Muscle layer of colon (tissue), 2 donors: ENCODE results near the gene GPC5.

Experiments used
- H3K27ac ChIP-seq: one replicate; pipeline ENCODE4 v1.7.0; 2013; ENCODE audit warnings: low read depth, mild to moderate bottlenecking, low read length, moderate library complexity
- H3K27me3 ChIP-seq, 2 donors: one replicate each; pipeline ENCODE4 v1.7.0; 2013; ENCODE audit warnings: low read length in 2 of 2, mild to moderate bottlenecking in 2 of 2; ENCODE audit not compliant: insufficient read depth in 2 of 2, control insufficient read depth in 1 of 2
- H3K36me3 ChIP-seq: one replicate; pipeline ENCODE4 v1.7.0; 2013; ENCODE audit warnings: mild to moderate bottlenecking, low read length; ENCODE audit not compliant: insufficient read depth
- H3K4me1 ChIP-seq: one replicate; pipeline ENCODE4 v1.7.0; 2013; ENCODE audit warnings: mild to moderate bottlenecking, low read length; ENCODE audit not compliant: insufficient read depth
- H3K4me3 ChIP-seq, 2 donors: one replicate each; pipeline ENCODE4 v1.7.0; 2013; ENCODE audit warnings: low read length in 2 of 2, low read depth in 1 of 2, mild to moderate bottlenecking in 1 of 2, moderate library complexity in 1 of 2
- H3K9ac ChIP-seq: one replicate; pipeline ENCODE4 v1.7.0; 2013; ENCODE audit warnings: low read length
- H3K9me3 ChIP-seq: one replicate; pipeline ENCODE4 v1.7.0; 2013; ENCODE audit warnings: mild to moderate bottlenecking, low read length
- donor health status: abdominal sarcoma.
- donor health status: Adenocarcinoma of cecum.

GPC5 gene

DNA sequence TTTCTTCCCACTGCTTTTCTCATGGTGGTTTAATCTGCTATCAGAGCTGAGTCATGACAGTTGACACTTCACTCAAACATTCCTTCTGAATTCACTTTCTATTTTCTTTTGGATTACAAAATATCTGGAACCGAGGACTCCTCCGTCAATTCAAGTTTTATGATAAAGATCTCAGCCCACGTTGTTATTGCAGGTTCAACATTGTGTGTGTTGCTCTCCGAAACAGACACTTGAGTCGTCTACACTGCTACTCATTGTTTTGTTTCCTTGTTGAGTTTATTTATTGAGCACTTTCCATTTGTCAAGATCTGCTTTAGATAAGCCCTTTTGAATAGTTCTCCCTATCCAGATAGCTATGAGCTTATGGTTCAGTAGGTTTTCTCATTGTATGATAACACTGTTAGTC, 1192.1 kb downstream of the GPC5 start:
- H3K9ac ChIP-seq: no peak overlapping the region
- H3K4me1 ChIP-seq: no peaks in the 10 kb centered on the region
- H3K27me3 ChIP-seq: no peaks in the 10 kb centered on the region
- no peaks in the 10 kb centered on the region for H3K36me3 ChIP-seq
- no peak overlapping the region for H3K27ac ChIP-seq
- H3K4me3 ChIP-seq: no peak overlapping the region
- no peaks in the 10 kb centered on the region for H3K9me3 ChIP-seq

DNA sequence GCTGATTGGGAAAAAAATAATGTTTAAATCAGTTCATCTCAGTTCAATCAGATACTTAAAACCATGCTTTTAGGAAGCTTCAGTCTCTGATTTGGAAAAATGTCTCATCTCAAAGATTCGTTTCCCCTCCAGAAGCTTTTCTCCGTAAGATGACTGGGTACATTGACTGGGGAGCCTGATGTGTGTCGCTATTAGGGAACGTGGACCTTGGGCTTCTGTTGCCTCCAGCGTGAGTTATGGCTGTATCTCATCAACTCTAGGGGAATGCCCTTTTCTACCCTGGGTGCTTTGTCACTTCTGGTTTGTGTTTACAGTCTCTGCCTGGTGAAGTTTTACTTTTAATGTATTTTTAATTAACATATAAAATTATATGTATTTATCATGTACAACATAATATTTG, 1192.7 kb downstream of the GPC5 start:
- H3K9ac ChIP-seq: no peak overlapping the region
- H3K36me3 ChIP-seq: no peaks in the 10 kb centered on the region
- no peaks in the 10 kb centered on the region for H3K9me3 ChIP-seq
- no peaks in the 10 kb centered on the region for H3K27me3 ChIP-seq
- no peak overlapping the region for H3K27ac ChIP-seq
- no peak overlapping the region for H3K4me3 ChIP-seq
- no peaks in the 10 kb centered on the region for H3K4me1 ChIP-seq

DNA sequence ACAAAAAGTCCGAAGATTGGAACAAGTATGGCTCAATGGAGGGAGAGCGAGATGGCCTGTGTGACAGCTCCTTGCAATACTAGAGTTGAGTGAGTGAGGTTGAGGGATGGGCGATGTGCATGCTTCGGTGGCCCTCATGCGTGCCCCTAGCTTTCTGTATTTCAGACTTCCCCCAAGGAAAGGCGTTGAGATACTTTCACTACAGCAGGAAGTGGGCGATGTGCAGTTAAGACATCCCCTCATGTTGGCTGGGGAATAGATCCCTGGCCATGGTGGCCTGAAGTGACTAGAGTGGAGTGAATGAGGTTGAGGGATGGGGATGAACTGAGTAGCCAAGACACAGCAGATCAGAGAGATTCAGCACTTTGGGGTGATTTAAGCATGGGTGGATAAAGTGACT, 1194.3 kb downstream of the GPC5 start:
- Histone ChIP-seq H3K4me1 (no peaks in the 10 kb centered on the region), H3K27me3 (no peaks in the 10 kb centered on the region), H3K9ac (no peak overlapping the region), H3K9me3 (no peaks in the 10 kb centered on the region), H3K36me3 (no peaks in the 10 kb centered on the region), H3K27ac (no peak overlapping the region), H3K4me3 (no peak overlapping the region)

DNA sequence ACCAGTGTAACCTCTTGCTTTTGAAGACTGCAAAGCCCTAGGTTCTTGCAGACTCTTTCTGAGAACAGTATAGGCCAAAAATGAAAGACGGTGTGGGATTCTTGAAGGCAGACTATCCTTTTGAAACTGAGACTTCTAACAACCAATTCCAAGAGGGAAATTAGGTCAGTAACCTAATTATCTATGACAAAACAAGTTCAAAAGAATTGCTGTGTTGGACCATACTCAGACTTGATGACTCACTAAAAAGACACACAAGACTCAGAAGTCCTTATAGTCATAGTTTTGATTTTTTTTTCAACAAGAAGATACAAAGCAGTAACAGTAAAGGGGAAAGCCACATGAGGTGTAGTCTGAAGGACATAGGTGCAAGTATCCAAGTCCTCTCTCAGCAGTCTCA, 1204.1 kb downstream of the GPC5 start:
- no peak overlapping the region for H3K4me3 ChIP-seq
- no peaks in the 10 kb centered on the region for H3K4me1 ChIP-seq
- no peaks in the 10 kb centered on the region for H3K9me3 ChIP-seq
- H3K27ac ChIP-seq: no peak overlapping the region
- no peak overlapping the region for H3K9ac ChIP-seq
- H3K36me3 ChIP-seq: no peaks in the 10 kb centered on the region
- H3K27me3 ChIP-seq: no peaks in the 10 kb centered on the region

DNA sequence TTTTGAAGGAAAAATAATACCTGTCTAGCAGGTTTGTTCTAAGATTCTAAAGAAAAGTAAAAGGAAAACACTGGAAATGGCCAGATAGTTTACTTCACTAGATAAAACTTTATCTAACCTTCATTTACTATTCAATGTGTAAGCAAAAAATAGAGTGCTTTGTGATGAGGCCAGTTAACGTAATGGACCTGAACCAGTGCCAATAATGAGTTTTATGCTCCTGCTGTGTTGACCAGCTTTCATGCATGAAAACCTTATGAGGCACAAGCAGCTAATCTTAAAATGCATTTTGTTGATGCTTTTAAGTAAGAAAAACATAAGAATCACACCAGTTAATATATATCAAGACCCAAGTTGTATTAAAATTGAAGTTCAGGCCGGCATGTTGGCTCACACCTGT, 1211.0 kb downstream of the GPC5 start:
- H3K36me3 ChIP-seq: no peaks in the 10 kb centered on the region
- no peak overlapping the region for H3K27ac ChIP-seq
- no peaks in the 10 kb centered on the region for H3K27me3 ChIP-seq
- H3K4me1 ChIP-seq: no peaks in the 10 kb centered on the region
- H3K9ac ChIP-seq: no peak overlapping the region
- no peaks in the 10 kb centered on the region for H3K9me3 ChIP-seq
- H3K4me3 ChIP-seq: no peak overlapping the region

DNA sequence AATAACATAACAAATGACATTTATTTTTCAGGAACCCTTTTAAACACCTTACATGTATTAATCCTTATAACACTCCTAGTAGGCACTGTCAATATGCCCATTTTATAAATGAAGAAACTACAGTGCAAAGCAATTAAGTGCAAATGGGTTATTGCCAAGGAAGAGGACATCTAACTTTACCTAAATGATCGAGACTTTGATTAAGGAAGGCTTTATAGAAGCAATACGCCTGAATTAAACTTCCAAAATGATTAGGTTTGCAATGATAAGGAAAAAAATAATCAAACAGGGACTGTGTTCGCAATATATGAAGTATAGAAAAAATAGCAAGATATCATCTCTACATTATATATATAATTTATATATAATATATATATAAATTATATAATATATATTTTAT, 1214.5 kb downstream of the GPC5 start:
- no peaks in the 10 kb centered on the region for H3K4me1 ChIP-seq
- no peak overlapping the region for H3K9ac ChIP-seq
- H3K27me3 ChIP-seq: no peaks in the 10 kb centered on the region
- no peaks in the 10 kb centered on the region for H3K9me3 ChIP-seq
- no peak overlapping the region for H3K4me3 ChIP-seq
- H3K36me3 ChIP-seq: no peaks in the 10 kb centered on the region
- H3K27ac ChIP-seq: no peak overlapping the region

DNA sequence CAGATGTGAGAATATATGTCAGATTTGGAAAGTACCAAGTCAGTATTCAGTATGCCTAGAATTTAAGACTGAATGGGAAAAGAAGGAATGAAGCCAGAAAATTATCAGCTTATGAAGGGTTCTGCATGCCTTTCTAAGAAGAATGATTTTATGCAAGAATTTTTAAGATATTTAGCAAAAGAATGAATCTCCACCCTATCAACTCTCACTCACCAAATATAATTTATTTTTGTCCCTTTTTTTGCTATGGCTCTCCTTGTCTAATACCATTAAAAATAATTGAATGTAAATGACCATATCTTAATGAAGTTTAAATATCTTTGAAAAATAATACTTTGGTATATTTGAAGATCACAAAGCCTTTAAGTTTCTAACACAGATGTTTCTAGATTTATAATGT, 1215.5 kb downstream of the GPC5 start:
- Histone ChIP-seq H3K27me3 (no peaks in the 10 kb centered on the region), H3K4me1 (no peaks in the 10 kb centered on the region), H3K4me3 (no peak overlapping the region), H3K9me3 (no peaks in the 10 kb centered on the region), H3K9ac (no peak overlapping the region), H3K27ac (no peak overlapping the region), H3K36me3 (no peaks in the 10 kb centered on the region)

DNA sequence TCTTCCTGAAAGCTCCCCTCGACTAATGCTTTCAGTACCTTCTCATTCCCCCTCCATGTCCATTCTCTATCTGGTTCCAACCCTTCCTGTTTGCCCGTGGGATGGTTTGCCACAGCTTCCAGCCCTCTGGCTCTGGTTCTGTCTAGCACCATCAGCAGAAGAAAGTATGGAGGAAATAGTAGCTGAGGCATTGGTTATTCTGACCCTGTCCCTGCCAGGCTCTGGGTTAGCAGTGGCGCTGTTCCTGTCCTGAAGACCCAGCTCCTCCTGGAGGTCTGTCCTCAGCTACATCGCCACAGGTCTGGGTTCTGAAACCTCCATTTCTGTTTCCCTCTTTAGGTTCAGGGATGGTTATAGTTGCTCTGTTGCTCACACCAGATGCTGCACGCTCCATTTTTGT, 1223.6 kb downstream of the GPC5 start:
- H3K4me1 ChIP-seq: no peaks in the 10 kb centered on the region
- no peaks in the 10 kb centered on the region for H3K36me3 ChIP-seq
- H3K9me3 ChIP-seq: no peaks in the 10 kb centered on the region
- H3K9ac ChIP-seq: no peak overlapping the region
- no peak overlapping the region for H3K4me3 ChIP-seq
- no peaks in the 10 kb centered on the region for H3K27me3 ChIP-seq
- H3K27ac ChIP-seq: no peak overlapping the region

DNA sequence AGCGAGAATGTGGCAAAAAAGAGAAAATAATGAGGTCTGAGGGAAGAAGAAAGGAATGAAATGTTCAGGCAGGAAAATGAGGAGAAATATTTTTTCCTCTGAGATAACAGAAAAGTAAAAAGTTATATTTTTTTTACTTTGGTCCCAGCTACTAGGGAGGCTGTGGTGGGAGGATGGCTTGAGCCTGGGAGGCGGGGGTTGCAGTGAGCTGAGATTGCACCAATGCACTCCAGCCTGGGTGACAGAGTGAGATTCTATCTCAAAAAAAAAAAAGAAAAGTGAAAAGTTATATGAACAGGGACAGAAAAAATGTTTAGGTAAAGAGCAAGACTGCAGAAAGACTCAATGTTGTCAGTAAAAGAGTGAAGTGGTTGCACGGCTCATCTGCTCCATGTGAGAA, 1224.5 kb downstream of the GPC5 start:
- no peak overlapping the region for H3K9ac ChIP-seq
- no peaks in the 10 kb centered on the region for H3K36me3 ChIP-seq
- no peak overlapping the region for H3K4me3 ChIP-seq
- no peak overlapping the region for H3K27ac ChIP-seq
- no peaks in the 10 kb centered on the region for H3K9me3 ChIP-seq
- H3K27me3 ChIP-seq: no peaks in the 10 kb centered on the region
- H3K4me1 ChIP-seq: no peaks in the 10 kb centered on the region

DNA sequence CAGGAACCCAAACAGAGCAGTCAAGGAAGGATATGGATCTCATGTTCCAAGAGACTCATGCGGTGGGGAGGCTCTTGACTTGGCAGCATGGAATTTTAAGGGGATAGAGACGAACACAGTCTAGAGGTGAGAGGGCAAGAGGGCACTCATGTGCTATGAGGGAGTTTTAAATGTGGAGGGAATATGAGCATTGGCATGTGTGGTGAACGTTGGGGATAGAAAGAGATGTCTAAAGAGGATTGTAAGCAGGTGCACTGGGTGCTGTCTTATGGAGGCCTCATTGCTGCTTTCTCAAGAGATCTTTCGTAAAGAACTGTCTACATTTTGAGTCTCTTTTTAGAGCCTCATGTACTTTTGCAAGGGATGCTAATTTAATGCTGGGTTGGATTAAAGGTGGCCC, 1227.9 kb downstream of the GPC5 start:
- Histone ChIP-seq H3K9ac (no peak overlapping the region), H3K27ac (no peak overlapping the region), H3K4me1 (no peaks in the 10 kb centered on the region), H3K27me3 (no peaks in the 10 kb centered on the region), H3K9me3 (no peaks in the 10 kb centered on the region), H3K36me3 (no peaks in the 10 kb centered on the region), H3K4me3 (no peak overlapping the region)

DNA sequence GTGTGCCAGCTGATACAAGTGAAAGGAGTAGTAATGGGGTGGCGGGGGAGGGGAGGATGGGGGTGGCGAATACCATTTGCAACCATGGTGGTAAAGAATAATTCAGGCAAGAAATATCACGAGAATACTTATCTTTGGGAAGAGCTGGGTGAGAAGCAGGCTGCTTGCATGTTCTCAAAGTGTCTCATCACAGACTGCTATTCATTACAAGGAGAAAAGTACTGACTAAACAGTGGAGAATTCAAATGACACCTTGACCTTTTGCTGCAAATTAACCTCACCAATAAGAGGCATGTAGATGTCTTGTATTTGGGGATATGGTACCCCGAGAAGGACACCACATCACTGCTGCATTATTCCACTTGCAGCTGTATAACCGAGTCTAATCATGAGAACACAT, 1242.5 kb downstream of the GPC5 start:
- Histone ChIP-seq H3K27me3 (no peaks in the 10 kb centered on the region), H3K4me3 (no peak overlapping the region), H3K4me1 (no peaks in the 10 kb centered on the region), H3K36me3 (no peaks in the 10 kb centered on the region), H3K27ac (no peak overlapping the region), H3K9me3 (no peaks in the 10 kb centered on the region), H3K9ac (no peak overlapping the region)

DNA sequence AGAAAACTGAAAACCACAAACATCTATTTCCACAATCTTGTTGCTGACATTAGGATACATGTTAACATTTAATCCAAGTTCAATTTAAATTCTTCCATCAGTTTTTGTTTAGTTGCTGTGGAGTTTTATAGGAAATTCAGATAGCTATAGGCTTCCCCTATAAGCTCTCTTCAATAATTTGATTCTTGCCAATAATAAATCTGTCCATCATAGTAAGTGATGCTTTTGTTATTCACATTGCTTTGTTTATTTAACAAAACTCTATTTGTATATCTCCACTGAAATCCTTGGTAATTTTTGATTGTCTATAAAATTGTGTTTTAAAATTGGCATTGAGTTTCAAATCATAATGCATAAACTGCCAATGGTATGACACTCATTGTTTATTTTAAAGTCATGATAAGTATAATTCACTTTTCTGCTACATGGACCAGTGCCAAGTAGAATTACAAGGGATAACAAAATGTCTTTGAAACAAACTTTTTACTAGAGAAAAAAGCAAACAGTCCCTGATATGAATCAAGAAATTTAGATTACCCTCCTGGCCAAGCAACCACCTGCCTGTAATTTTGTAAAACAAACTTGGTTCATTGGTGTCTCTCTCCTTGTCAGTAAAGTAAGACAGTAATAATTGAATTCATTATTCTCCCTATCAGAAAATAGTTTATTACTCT, 1250.9 kb downstream of the GPC5 start:
- H3K4me1 ChIP-seq: no peaks in the 10 kb centered on the region
- H3K27me3 ChIP-seq: no peaks in the 10 kb centered on the region
- no peak overlapping the region for H3K4me3 ChIP-seq
- H3K9ac ChIP-seq: no peak overlapping the region
- H3K9me3 ChIP-seq: no peaks in the 10 kb centered on the region
- H3K27ac ChIP-seq: no peak overlapping the region
- no peaks in the 10 kb centered on the region for H3K36me3 ChIP-seq
